HG03039 (cell line): Measurements from ENCODE around the gene CCR5.

Experiments used
- ATAC-seq: cut with Tn5 transposase; IDR thresholded peaks from one replicate; pipeline ENCODE4 v1.9.1; 2021; ENCODE audit warnings: mild to moderate bottlenecking, moderate library complexity; ENCODE audit not compliant: unreplicated experiment

The CCR5 gene

DNA sequence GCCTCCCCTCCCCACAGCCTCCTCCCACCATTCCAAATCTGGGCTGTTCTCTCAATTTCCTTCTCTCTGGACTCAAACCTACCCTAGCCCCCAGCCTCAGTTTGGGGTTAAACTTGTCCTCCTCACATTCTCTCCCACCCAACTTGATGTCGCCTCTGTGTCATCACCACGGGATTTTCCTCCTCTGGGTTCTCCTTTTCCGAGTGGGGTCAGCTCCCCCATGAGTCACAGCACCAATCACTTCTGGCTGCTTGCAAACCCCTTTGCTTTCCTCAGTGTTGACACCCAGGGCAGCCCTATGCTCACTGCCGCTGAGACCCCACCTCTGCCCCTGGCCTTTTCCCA, 35.7 kb downstream of the CCR5 start:
- ATAC-seq, result no peak

DNA sequence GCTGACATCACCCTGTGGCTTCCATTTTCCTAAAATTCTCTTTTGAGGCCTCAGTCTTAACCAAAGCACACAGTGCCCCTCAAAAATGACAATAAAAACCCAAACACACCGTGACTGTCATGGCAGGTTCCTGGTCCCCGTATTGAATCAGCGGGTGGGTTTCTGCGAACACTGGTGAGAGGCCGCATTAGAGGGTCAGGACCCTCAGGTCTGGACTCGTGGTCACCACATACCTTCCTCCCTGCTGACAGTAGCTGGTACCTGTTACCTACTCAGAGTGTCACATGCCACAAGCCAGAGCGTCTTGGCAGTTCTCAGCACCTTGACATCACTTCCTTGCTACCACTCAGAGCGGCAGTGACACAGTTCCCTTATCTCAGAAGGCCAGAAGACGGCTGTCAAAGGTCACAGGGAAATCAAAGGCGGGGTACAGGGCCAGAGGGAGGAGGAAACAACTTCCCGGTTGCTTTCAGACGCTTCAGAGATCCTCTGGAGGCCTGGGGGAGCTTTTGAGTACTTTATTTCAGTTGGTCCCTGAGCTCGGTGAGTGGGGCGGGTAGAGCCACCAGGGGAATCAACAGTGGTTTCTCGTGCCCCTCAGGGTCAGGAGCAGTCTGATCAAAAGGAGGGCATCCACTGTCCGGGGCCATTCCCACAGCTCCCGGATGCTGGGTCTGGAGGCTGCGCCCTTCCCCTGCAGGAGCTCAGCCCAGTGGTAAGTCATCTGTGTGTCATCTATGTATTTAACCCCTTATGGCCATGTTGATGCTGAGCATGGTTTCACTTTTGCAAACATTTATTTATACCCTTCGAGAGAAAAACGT, 36.3 kb downstream of the CCR5 start, which contains the start of the genes CCR5AS and CCRL2:
Gene CCR5AS (minus strand): TSS at position 279 of the 824 bp plus-strand sequence.
Gene CCRL2 (plus strand): TSS at position 472 of the 824 bp plus-strand sequence. CDS start 821 bp downstream, outside the sequence.
- no peak for ATAC-seq

DNA sequence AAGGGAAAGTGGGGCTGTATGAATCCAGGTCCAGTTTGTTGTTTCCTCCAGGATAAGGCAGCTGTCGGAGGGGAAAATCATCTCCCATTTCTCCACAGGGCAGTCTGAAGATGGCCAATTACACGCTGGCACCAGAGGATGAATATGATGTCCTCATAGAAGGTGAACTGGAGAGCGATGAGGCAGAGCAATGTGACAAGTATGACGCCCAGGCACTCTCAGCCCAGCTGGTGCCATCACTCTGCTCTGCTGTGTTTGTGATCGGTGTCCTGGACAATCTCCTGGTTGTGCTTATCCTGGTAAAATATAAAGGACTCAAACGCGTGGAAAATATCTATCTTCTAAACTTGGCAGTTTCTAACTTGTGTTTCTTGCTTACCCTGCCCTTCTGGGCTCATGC, 37.2 kb downstream of the CCR5 start:
- no peak for ATAC-seq

DNA sequence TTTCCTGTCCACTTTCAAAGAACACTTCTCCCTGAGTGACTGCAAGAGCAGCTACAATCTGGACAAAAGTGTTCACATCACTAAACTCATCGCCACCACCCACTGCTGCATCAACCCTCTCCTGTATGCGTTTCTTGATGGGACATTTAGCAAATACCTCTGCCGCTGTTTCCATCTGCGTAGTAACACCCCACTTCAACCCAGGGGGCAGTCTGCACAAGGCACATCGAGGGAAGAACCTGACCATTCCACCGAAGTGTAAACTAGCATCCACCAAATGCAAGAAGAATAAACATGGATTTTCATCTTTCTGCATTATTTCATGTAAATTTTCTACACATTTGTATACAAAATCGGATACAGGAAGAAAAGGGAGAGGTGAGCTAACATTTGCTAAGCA, 38.1 kb downstream of the CCR5 start:
- ATAC-seq, result no peak

DNA sequence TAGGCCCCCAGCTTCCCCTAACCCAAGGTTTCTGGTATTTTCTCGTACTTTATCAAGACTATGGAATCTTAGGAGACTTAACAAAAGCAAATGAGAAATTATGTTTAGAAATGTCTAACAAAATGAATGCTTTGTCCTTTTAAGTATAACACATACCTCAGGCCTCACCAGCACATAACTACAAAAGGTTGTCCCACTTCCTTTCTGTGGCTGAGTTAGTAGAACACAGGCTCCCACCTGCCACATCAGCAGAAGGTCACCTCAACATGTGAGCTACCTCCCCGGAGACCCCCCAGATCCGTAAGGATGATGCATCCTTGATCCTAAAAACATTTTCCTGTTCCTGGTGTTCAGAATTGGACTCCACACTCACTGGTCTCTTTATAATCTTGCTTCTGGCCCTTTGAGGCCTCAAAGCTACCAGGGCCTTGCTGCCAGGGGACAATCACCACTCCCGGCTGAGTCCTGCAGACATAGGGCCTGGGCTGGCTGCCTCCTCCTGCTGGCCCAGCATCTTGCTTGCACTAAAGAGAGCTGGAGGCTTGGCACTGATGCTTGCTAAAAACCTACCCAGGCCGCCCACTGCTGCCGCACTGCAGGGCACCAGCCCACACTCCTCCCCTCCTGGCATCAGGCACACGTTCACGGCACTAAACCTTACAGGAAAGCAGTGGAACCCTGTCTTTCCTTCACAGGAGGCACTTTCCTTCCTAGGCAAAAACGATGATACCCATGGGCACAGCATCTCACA, 39.2 kb downstream of the CCR5 start:
- ATAC-seq, result no peak

DNA sequence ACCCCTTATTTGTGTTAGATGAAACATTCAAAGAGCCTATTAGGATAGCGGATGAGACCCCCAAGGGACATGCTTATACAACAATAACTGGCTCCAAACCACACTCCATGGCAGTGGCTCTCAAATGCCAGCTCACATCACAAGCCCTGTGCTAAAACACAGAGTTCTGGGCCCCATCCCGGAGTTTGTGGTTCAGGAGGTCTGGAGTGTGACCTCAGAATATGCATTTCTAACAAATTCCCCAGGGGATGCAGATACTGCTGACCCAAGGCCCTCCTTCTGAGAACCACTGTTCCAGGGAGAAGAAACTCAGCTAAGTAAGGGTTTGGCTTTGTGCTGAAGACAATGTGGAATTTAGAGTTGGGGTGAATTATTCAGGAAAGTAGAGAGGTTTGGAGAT, 39.9 kb downstream of the CCR5 start:
- ATAC-seq, result no peak

DNA sequence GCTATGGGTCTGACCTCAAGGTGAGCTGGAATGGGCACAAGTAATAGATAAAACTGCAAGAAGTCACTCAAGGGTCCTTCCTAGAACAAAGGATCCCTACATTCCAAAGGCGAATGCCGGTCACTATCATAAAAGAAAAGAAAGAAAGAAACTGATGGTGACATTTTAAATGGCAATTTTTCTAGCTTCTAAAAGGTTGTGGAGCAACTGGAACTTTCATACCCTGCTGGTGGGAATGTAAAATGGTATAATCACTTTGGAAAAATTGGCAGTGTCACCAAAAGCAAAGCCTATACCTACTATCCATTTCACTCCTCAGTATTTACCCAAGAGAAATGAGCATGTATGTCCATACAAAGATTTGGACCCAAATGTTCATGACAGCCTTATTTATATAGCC, 40.5 kb downstream of the CCR5 start:
- no peak for ATAC-seq

DNA sequence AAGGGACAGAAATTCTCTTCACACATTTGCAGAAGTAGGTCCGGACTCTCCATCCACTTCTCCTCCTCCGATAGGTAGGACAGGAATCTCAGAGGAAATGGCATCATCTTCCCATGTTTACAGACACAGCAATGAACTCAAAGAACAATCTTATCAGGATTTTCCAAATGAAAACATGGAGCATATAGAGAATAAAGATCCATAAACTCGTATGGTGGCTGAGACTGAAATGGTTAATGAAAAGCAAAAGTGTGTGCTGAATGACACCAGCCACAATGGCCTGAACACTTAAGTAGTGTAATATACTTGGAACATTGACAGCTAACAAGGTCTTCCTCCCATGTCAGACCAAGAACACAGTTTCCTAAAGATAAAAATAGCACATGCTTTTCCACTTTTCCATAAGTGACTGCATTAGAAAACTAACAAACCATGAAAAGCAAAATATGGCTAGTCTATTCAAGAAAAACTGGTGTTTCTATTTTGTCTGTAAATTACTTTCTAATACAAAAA, 42.1 kb downstream of the CCR5 start:
- no peak for ATAC-seq

DNA sequence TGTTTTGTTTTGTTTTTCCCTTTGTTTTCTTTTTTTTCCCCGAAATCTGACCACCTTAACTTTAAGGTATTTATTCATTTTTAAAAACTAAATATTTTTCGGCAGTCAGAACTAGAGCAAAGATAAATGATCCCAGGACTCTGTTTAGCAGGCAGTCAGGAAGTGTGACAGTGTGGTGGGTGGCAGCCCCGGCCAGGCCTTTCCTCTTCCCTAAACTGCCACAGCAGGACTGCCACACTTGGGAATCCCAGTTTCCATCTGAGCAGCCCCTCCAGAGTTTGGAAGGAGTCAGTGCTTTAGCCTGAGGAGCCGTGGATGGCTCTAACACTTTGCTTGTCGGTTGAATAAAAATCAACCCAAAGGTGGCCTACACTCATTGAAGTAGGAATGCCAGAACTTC, 43.2 kb downstream of the CCR5 start:
- ATAC-seq, result no peak

DNA sequence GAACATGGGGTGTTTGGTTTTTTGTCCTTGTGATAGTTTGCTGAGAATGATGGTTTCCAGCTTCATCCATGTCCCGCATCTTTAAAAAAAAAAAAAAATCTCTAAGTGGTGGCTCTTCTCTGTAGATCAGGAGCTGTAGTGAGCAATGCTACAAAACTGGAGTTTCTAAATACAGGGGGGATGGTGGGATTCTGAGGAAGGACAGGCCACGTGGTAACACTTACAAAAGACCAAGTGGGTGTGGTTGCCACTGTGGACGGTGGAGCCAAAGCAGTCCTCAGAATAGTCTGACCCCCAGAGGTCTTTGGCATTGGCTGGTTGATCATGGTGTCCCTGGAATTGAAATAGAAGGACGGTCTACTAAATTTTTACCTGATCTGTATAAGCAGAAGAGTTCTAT, 44.0 kb downstream of the CCR5 start:
- no peak for ATAC-seq

DNA sequence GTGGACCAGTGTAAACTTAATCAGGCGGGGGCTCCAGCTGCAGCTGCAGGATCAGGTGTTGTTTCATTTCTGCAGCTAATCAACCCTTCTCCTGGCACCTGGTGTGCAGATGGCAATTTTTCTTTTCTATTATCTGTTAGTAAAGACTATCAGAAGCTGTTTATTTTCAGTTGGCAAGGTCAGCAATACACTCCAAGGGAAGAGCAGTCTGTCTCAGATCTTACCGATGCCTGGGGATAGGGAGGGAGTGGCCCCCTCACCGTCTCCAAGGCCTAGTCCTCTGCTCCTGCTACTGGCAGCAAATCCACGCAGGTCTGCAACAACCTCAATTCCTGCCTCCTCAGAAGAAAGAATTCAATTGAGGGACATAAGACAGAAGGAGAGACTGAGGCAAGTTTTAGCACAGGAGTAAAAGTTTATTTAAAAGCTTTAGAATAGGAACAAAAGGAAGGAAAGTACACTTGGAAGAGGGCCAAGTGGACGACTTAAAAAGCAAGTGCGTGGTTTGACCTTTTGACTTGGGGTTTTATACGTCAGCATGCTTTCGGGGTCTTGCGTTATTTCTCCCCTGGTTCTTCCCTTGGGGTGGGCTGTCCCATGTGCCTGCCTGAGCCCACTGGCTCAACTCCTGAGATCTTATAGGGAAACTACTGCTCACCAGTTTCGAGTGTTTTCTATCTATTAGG, 45.5 kb downstream of the CCR5 start:
- ATAC-seq, result no peak

DNA sequence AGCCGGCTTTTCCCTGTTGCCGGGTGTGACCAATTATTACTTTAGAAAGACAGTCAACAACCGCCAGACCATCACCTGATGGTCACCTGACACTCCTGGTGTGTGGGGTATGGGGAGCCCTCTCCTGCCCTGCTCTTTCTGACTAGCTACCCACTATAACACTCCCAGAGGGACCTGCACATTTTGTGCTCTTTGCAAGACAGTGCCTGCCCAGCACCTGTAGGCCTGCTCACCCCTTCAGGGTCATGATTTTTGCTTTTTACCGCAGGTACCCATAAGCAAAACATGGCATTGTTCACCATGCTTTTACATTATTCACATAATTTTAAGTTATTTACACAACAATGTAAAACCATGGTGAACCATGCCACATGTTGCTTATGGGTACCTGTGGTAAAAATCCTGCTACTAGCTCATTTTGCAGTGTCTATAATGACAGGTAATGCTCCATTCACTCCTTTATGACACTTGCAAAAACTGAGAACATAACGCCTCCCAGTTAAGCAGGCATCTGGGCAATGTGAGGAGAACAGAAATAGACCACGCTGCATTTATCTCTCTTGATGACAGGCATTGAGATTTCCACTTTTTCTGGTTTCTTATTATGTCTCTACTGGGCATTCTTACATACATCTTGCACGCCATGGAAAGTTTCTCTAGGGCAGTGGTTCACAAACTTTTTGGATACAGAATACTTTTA, 46.2 kb downstream of the CCR5 start:
- no peak for ATAC-seq

DNA sequence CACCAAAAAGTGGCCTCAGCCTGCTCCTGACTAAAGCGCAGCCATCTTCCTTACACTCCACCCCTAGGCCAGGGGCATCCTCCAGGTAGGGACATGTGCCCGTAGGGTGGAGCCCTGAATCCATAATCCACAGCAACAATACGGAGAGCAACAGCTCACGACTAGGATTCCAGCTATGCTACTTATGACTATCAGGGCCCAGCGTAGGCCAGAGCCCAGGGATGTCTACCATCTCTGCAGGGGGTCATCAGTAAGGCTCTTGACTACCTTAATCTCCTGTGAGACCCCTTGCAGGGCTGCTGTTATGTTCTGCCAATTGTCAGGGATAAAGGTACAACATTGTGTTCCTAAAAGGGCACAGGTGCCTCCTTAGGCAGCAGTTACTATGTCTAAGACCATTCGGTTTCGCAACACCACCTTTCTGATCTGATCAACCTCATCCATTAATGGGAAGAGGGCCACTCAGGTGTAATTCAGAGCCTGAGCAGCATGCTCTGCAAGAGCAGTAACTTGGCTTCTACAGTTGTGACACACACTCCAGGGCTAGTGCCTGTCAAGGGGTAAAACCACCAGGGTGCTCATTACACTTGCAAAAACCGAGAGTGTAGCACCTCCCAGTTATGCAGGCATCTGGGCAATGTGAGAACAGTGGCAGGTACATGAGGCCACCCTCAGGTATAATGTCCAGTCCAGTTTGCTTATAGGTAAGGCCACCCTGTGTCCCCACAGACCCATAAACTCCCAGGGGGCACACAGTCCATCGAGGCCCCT, 47.3 kb downstream of the CCR5 start:
- ATAC-seq, result no peak

DNA sequence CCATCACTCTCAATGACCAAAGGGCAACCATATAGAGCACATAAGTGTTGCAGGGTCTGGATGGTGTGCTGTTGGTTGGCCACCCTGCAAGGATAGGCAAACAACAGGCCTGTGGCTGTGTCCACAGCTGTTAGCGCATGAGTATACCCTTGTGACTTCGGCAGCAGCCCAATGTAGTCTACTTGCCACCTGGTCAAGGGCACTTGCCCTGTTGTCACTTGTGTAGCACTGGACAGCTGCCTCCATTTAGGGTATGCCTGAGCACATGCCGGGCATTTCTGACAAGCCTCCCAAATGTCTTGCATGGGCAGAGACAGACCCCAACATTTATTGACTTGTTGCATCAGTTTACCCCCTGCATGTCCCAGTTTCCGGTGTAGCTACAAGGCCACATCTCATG, 49.1 kb downstream of the CCR5 start:
- ATAC-seq, result no peak

DNA sequence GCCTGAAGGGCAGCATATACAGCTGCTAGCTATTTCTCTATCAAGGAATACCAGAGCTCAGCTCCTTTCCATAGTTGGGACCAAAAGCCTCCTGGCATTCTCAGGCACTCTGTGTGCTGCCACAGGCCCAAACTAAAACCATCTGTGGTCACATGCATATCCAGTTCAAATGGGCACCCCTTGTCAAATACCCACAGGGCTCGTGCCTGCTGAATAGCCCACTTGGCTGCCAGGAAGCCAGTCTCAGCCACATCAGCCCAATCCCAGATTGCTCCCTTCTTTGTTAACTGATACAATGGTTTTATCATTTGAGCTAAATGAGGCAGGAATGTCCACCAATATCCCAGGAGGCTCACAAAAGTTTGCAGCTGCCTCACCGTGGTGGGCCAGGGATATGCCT, 50.2 kb downstream of the CCR5 start:
- no peak for ATAC-seq

DNA sequence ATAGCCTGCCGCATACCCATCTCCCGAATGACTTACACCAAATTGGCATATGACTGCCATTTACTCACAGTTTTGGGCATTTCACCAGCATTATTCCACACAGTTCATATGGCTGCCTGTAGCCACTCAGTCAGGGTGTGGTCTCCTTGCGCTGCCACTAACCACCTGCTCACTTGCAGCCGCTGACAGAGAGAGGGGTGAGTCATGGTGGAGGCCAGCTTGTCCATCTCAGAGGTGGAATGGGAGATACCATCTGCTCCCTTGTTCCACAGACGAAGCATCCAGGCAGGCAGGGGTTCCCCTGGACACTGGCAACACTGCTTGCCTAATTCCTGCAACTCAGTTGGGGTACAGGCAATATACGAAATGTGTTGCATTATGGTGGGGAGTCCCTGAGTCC, 51.9 kb downstream of the CCR5 start:
- ATAC-seq, result no peak

DNA sequence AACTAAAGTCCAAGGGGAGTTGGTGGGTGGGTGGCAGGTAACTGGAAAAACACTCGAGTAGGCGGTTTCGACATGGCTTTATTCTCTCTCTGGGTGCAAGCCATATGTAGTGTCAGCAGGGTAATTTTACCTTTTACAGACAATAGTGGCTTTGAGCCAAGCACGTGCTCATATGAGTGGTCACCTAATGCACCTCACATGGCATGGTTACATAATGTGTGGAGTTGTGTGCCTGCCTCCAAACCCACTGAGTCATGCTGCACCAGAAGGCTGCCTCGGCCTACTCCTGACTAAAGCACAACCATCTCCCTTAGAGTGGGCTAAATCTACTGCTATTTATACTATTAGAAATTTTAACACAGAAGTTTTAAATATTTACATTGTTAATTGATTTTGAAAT, 52.8 kb downstream of the CCR5 start:
- no peak for ATAC-seq
